WTC11 (cell line): ENCODE data around the gene COMMD10.

ENCODE experiments used
- ATF1 ChIP-seq: sonication (generic); formaldehyde crosslinking; IDR thresholded peaks from 2 replicates; pipeline ENCODE4 v1.8.1; 2023; ENCODE audit warnings: mild to moderate bottlenecking, moderate library complexity, missing genetic modification reagents
- FOXJ3 ChIP-seq: sonication (generic); formaldehyde crosslinking; IDR thresholded peaks from 2 replicates; pipeline ENCODE4 v1.9.0; 2021; ENCODE audit warnings: missing genetic modification reagents, mild to moderate bottlenecking, borderline replicate concordance
- SMAD3 ChIP-seq: sonication (generic); formaldehyde crosslinking; IDR thresholded peaks from 2 replicates; pipeline ENCODE4 v1.8.0; 2022; ENCODE audit warnings: missing genetic modification reagents, mild to moderate bottlenecking, borderline replicate concordance
- TCF7 ChIP-seq: sonication (generic); formaldehyde crosslinking; IDR thresholded peaks from 2 replicates; pipeline ENCODE4 v1.8.0; 2022; ENCODE audit warnings: mild to moderate bottlenecking, low read depth, missing genetic modification reagents, moderate library complexity
- ZBTB21 ChIP-seq: sonication (generic); formaldehyde crosslinking; IDR thresholded peaks from 2 replicates; pipeline ENCODE4 v1.8.1; 2023; ENCODE audit warnings: mild to moderate bottlenecking, missing genetic modification reagents, borderline replicate concordance
- ZNF263 ChIP-seq: sonication (generic); formaldehyde crosslinking; IDR thresholded peaks from 2 replicates; pipeline ENCODE4 v1.8.1; 2022; ENCODE audit warnings: low read depth, mild to moderate bottlenecking, moderate library complexity, missing genetic modification reagents
- ZNF396 ChIP-seq: fragments of 250-450 bp; sonication (Bioruptor Pico); IDR thresholded peaks from 2 replicates; pipeline ENCODE4 v1.8.0; 2021; ENCODE audit warnings: mild to moderate bottlenecking, moderate library complexity, borderline replicate concordance
- TF ChIP-seq, protein P1 (sequence below): fragments of 200-600 bp; IDR thresholded peaks from 2 replicates; pipeline ENCODE4 v1.8.0; 2022; ENCODE audit warnings: antibody characterized with exemption
- TF ChIP-seq, protein P2 (sequence below): fragments of 250-450 bp; sonication (Bioruptor Pico); IDR thresholded peaks from 2 replicates; pipeline ENCODE4 v2.1.2; 2022; ENCODE audit warnings: mild to moderate bottlenecking, moderate library complexity
- TF ChIP-seq, protein P3 (sequence below): sonication (generic); formaldehyde crosslinking; IDR thresholded peaks from 2 replicates; pipeline ENCODE4 v1.8.0; 2023; ENCODE audit warnings: missing genetic modification reagents

DNA sequence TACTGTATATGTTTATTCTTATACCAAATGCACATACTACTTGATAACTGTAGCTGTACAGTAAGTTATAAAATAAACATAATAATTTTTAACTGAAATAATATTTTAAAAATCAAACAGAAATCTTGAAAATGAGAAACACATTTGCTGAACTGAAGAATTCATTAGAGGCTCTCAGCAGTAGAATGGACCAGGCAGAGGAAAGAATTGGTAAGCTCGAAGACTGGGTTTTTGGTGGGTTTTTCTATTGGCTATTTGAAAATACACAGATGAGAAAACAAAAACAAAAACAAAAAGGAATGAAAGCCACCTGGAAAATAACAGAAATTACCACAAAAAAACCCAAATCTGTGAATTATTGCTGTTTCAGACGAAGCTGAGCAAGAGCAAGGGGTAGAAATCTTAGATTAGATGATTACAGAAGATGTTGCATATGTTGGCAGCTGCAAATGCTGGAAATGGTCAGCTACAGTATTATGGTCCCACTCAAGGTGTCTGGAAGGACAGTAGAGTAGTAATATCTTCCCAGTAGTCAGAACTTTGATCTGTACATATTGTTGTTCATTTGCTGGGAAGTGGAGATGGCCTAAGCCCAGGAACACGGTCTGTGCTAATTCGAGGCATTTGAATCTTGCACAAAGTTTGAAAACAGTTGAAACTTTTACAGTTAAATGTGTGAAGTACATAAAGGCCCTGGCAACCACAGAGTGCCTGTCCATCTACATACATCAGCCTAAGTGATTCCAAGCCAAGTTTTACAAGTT is 233.4 kb downstream of the COMMD10 start:
- TF ChIP-seq ATF1 (CRISPR knock-in tag) (no peak), SMAD3 (CRISPR knock-in tag) (no peak), ZBTB21 (CRISPR knock-in tag) (no peak), TCF7 (no peak), FOXJ3 (CRISPR knock-in tag) (no peak), ZNF263 (CRISPR knock-in tag) (no peak), ZNF396 (CRISPR knock-in tag) (no peak)
- TF ChIP-seq, protein P1, sequence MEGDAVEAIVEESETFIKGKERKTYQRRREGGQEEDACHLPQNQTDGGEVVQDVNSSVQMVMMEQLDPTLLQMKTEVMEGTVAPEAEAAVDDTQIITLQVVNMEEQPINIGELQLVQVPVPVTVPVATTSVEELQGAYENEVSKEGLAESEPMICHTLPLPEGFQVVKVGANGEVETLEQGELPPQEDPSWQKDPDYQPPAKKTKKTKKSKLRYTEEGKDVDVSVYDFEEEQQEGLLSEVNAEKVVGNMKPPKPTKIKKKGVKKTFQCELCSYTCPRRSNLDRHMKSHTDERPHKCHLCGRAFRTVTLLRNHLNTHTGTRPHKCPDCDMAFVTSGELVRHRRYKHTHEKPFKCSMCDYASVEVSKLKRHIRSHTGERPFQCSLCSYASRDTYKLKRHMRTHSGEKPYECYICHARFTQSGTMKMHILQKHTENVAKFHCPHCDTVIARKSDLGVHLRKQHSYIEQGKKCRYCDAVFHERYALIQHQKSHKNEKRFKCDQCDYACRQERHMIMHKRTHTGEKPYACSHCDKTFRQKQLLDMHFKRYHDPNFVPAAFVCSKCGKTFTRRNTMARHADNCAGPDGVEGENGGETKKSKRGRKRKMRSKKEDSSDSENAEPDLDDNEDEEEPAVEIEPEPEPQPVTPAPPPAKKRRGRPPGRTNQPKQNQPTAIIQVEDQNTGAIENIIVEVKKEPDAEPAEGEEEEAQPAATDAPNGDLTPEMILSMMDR, result no peak
- TF ChIP-seq, protein P2, sequence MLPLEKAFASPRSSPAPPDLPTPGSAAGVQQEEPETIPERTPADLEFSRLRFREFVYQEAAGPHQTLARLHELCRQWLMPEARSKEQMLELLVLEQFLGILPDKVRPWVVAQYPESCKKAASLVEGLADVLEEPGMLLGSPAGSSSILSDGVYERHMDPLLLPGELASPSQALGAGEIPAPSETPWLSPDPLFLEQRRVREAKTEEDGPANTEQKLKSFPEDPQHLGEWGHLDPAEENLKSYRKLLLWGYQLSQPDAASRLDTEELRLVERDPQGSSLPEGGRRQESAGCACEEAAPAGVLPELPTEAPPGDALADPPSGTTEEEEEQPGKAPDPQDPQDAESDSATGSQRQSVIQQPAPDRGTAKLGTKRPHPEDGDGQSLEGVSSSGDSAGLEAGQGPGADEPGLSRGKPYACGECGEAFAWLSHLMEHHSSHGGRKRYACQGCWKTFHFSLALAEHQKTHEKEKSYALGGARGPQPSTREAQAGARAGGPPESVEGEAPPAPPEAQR (CRISPR knock-in tag), result no peak
- TF ChIP-seq, protein P3, sequence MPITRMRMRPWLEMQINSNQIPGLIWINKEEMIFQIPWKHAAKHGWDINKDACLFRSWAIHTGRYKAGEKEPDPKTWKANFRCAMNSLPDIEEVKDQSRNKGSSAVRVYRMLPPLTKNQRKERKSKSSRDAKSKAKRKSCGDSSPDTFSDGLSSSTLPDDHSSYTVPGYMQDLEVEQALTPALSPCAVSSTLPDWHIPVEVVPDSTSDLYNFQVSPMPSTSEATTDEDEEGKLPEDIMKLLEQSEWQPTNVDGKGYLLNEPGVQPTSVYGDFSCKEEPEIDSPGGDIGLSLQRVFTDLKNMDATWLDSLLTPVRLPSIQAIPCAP, result no peak
